ENCODE measurements around the gene CDC42BPG. TPM values are rescaled to one million over a fixed set of nuclear protein-coding genes. Genes with fewer than 3 reads are reported as not detected.

The CDC42BPG gene
- total and polyA plus RNA-seq, 3 donors from 2014 or later, result 5.3 to 9.2 (median 7.6) TPM

- WGBS, 2 donors, result 84 to 86% methylated on average over 5 of the region's 5 CpGs
These were observed 47.4 kb upstream of the CDC42BPG start for GRCh38 chr11:64891880-64892279.

GRCh38 chr11:64891215-64891848 lies 46.9 kb upstream of the CDC42BPG start:
- Histone ChIP-seq H3K9me3 (no peaks in the 10 kb centered on the region), H3K27me3 (no peaks in the 10 kb centered on the region), H3K36me3 (ENCODE audit: low read depth, missing control alignments) (no peaks in the 10 kb centered on the region), H3K4me3 (no peak overlapping the region), H3K27ac (no peak overlapping the region), H3K4me1 (peaks cover 8% of the 10 kb centered on the region)
- no peak for DNase-seq
- intact Hi-C loops (cut with DNase I; ENCODE audit: low total_unique reads), result loop anchor here (5.0 kb wide), 1 partner anchor 44 kb away; no protein-coding TSS in a partner anchor
- 91 to 95% methylated on average over 21 to 25 of the region's 25 CpGs for WGBS, 2 donors
- no peak for TF ChIP-seq POLR2A (IDR thresholded peaks at IDR 0.05)
- TF ChIP-seq CTCF (IDR thresholded peaks at IDR 0.05), result no peak

More at GRCh38 chr11:64891880-64892279, 47.4 kb upstream of the CDC42BPG start:
- no peaks in the 10 kb centered on the region for H3K9me3 ChIP-seq
- no peaks in the 10 kb centered on the region for H3K27me3 ChIP-seq
- TF ChIP-seq POLR2A (IDR thresholded peaks at IDR 0.05), result no peak
- no peak for TF ChIP-seq CTCF (IDR thresholded peaks at IDR 0.05)
- no peaks in the 10 kb centered on the region for H3K36me3 ChIP-seq (ENCODE audit: low read depth, missing control alignments)
- no peak overlapping the region for H3K4me3 ChIP-seq
- no peak for DNase-seq
- no peak overlapping the region for H3K27ac ChIP-seq
- H3K4me1 ChIP-seq, result peaks cover 8% of the 10 kb centered on the region
- intact Hi-C loops (cut with DNase I; ENCODE audit: low total_unique reads), result loop anchor here (5.0 kb wide), 1 partner anchor 45 kb away; no protein-coding TSS in a partner anchor

- intact Hi-C loops (cut with DNase I; ENCODE audit: low total_unique reads), result loop anchor here (5.0 kb wide), 1 partner anchor 43 kb away; no protein-coding TSS in a partner anchor
- Histone ChIP-seq H3K9me3 (no peaks in the 10 kb centered on the region), H3K27me3 (no peaks in the 10 kb centered on the region), H3K4me3 (no peak overlapping the region), H3K36me3 (ENCODE audit: low read depth, missing control alignments) (no peaks in the 10 kb centered on the region), H3K27ac (no peak overlapping the region), H3K4me1 (peaks cover 8% of the 10 kb centered on the region)
- 85 to 90% methylated on average over 7 of the region's 7 CpGs for WGBS, 2 donors
- no peak for TF ChIP-seq POLR2A (IDR thresholded peaks at IDR 0.05)
- TF ChIP-seq CTCF (IDR thresholded peaks at IDR 0.05), result no peak
- no peak for DNase-seq
These were observed 46.1 kb upstream of the CDC42BPG start for GRCh38 chr11:64890522-64890939.

GRCh38 chr11:64888729-64889511 lies 44.5 kb upstream of the CDC42BPG start:
- Histone ChIP-seq H3K27me3 (no peaks in the 10 kb centered on the region), H3K9me3 (no peaks in the 10 kb centered on the region), H3K4me3 (no peak overlapping the region), H3K27ac (no peak overlapping the region), H3K36me3 (ENCODE audit: low read depth, missing control alignments) (no peaks in the 10 kb centered on the region), H3K4me1 (peaks cover 8% of the 10 kb centered on the region)
- DNase-seq, result no peak
- TF ChIP-seq CTCF (IDR thresholded peaks at IDR 0.05) (no peak), POLR2A (IDR thresholded peaks at IDR 0.05) (no peak)
- 50 to 57% methylated on average over 8 of the region's 9 CpGs for WGBS, 2 donors
- intact Hi-C loops (cut with DNase I; ENCODE audit: low total_unique reads), result no loop called here
